ENCODE results near the gene USP9X.

DNA sequence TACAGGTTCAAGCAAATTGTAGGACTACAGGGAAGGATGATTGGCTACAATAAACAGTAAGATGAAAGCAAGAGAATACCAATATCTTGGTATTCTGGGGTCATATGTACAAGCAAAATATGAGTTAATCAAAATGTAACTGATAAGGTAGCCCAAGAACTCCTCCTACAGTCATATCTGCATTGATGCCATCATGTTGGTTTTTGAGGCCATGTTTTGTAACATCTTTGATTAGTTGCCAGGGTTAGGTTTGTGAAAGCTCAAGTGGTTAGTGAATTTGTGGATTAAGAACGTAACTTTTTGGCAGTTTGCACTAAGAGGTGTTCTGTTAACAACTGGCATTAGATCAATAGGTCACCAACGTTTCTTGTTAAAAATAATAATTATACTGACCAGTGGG, 59.6 kb downstream of the USP9X start:
- TF ChIP-seq, protein P1, sequence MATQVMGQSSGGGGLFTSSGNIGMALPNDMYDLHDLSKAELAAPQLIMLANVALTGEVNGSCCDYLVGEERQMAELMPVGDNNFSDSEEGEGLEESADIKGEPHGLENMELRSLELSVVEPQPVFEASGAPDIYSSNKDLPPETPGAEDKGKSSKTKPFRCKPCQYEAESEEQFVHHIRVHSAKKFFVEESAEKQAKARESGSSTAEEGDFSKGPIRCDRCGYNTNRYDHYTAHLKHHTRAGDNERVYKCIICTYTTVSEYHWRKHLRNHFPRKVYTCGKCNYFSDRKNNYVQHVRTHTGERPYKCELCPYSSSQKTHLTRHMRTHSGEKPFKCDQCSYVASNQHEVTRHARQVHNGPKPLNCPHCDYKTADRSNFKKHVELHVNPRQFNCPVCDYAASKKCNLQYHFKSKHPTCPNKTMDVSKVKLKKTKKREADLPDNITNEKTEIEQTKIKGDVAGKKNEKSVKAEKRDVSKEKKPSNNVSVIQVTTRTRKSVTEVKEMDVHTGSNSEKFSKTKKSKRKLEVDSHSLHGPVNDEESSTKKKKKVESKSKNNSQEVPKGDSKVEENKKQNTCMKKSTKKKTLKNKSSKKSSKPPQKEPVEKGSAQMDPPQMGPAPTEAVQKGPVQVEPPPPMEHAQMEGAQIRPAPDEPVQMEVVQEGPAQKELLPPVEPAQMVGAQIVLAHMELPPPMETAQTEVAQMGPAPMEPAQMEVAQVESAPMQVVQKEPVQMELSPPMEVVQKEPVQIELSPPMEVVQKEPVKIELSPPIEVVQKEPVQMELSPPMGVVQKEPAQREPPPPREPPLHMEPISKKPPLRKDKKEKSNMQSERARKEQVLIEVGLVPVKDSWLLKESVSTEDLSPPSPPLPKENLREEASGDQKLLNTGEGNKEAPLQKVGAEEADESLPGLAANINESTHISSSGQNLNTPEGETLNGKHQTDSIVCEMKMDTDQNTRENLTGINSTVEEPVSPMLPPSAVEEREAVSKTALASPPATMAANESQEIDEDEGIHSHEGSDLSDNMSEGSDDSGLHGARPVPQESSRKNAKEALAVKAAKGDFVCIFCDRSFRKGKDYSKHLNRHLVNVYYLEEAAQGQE (IDR thresholded peaks at IDR 0.05; ENCODE audit: unreplicated experiment) = no peak
- TF ChIP-seq, protein P2, sequence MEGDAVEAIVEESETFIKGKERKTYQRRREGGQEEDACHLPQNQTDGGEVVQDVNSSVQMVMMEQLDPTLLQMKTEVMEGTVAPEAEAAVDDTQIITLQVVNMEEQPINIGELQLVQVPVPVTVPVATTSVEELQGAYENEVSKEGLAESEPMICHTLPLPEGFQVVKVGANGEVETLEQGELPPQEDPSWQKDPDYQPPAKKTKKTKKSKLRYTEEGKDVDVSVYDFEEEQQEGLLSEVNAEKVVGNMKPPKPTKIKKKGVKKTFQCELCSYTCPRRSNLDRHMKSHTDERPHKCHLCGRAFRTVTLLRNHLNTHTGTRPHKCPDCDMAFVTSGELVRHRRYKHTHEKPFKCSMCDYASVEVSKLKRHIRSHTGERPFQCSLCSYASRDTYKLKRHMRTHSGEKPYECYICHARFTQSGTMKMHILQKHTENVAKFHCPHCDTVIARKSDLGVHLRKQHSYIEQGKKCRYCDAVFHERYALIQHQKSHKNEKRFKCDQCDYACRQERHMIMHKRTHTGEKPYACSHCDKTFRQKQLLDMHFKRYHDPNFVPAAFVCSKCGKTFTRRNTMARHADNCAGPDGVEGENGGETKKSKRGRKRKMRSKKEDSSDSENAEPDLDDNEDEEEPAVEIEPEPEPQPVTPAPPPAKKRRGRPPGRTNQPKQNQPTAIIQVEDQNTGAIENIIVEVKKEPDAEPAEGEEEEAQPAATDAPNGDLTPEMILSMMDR (conservative IDR thresholded peaks at IDR 0.05; ENCODE audit: low read depth in 2 of 2) = no peak
- TF ChIP-seq EZH2 (IDR thresholded peaks at IDR 0.05; ENCODE audit: low read depth, unreplicated experiment) (no peak), POLR2AphosphoS5 (IDR thresholded peaks at IDR 0.05; ENCODE audit: low read depth) (no peak), EZH2phosphoT487 (IDR thresholded peaks at IDR 0.05; ENCODE audit: unreplicated experiment) (no peak), JUNB (IDR thresholded peaks at IDR 0.05; ENCODE audit: unreplicated experiment) (no peak), CREB1 (CRISPR knock-in tag; IDR thresholded peaks at IDR 0.05; ENCODE audit: low read depth) (no peak), ETS1 (IDR thresholded peaks at IDR 0.05) (no peak), ZNF331 (CRISPR knock-in tag; IDR thresholded peaks at IDR 0.05; ENCODE audit: low read depth) (no peak)
